Endothelial cell of umbilical vein (primary cell): Measurements from ENCODE around the gene SDCCAG8.

Experiments
- EZH2 ChIP-seq: IDR thresholded peaks from 2 replicates; pipeline ENCODE4 v1.6.1; 2012; ENCODE audit warnings: borderline replicate concordance, low read depth, mild to moderate bottlenecking, moderate library complexity, low read length, inconsistent platforms; ENCODE audit not compliant: severe bottlenecking
- FOS ChIP-seq: IDR thresholded peaks from 2 replicates; pipeline ENCODE4 v1.6.1; 2011; ENCODE audit warnings: mild to moderate bottlenecking, low read length, moderate library complexity, borderline replicate concordance; ENCODE audit not compliant: insufficient read depth
- GATA2 ChIP-seq: IDR thresholded peaks from 2 replicates; pipeline ENCODE4 v1.7.0; 2011; ENCODE audit warnings: low read depth, mild to moderate bottlenecking, moderate library complexity, mixed read lengths, low read length; ENCODE audit not compliant: insufficient read length, insufficient read depth
- JUN ChIP-seq: IDR thresholded peaks from 2 replicates; pipeline ENCODE4 v1.6.1; 2011; ENCODE audit warnings: borderline replicate concordance, low read depth; ENCODE audit not compliant: insufficient read length, insufficient read depth
- MYC ChIP-seq: IDR thresholded peaks from one replicate; pipeline ENCODE4 v1.6.1; 2011; ENCODE audit warnings: mild to moderate bottlenecking, low read depth, low read length
- POLR2A ChIP-seq: IDR thresholded peaks from 2 replicates; pipeline ENCODE4 v1.6.1; 2012; ENCODE audit warnings: low read depth, mild to moderate bottlenecking, control low read depth, low read length
- POLR2AphosphoS5 ChIP-seq: IDR thresholded peaks from 2 replicates; pipeline ENCODE4 v1.6.1; 2012; ENCODE audit warnings: low read depth, mild to moderate bottlenecking, control low read depth, low read length, moderate library complexity; ENCODE audit not compliant: insufficient read depth
- TF ChIP-seq, protein P1 (sequence below), 2 donors: IDR thresholded peaks; 1 replicate in 1 of 2; 2 replicates in 1 of 2; pipeline ENCODE4 v1.5.1; 2011; ENCODE audit warnings: low read length in 2 of 2, mild to moderate bottlenecking in 2 of 2, moderate library complexity in 2 of 2, control low read depth in 1 of 2, inconsistent platforms in 1 of 2, low read depth in 1 of 2; ENCODE audit not compliant: insufficient read depth in 1 of 2; ENCODE audit errors: extremely low read depth in 1 of 2
- TF ChIP-seq, protein P2 (sequence below): IDR thresholded peaks from 2 replicates; pipeline ENCODE4 v1.6.1; 2011; ENCODE audit not compliant: insufficient read depth, insufficient read length

GRCh38 chr1:243440406-243440805, 184.6 kb downstream of the SDCCAG8 start:
- TF ChIP-seq, protein P1, sequence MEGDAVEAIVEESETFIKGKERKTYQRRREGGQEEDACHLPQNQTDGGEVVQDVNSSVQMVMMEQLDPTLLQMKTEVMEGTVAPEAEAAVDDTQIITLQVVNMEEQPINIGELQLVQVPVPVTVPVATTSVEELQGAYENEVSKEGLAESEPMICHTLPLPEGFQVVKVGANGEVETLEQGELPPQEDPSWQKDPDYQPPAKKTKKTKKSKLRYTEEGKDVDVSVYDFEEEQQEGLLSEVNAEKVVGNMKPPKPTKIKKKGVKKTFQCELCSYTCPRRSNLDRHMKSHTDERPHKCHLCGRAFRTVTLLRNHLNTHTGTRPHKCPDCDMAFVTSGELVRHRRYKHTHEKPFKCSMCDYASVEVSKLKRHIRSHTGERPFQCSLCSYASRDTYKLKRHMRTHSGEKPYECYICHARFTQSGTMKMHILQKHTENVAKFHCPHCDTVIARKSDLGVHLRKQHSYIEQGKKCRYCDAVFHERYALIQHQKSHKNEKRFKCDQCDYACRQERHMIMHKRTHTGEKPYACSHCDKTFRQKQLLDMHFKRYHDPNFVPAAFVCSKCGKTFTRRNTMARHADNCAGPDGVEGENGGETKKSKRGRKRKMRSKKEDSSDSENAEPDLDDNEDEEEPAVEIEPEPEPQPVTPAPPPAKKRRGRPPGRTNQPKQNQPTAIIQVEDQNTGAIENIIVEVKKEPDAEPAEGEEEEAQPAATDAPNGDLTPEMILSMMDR (IDR thresholded peaks at IDR 0.05; ENCODE audit: extremely low read depth in 1 of 2, insufficient read depth in 1 of 2, low read depth in 1 of 2, low read length in 2 of 2): no peak
- no peak for TF ChIP-seq MYC
- no peak for TF ChIP-seq POLR2A
- TF ChIP-seq, protein P2, sequence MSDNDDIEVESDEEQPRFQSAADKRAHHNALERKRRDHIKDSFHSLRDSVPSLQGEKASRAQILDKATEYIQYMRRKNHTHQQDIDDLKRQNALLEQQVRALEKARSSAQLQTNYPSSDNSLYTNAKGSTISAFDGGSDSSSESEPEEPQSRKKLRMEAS: no peak
- no peak for TF ChIP-seq POLR2AphosphoS5
- no peak for TF ChIP-seq EZH2
- TF ChIP-seq JUN: no peak
- TF ChIP-seq FOS: no peak
- TF ChIP-seq GATA2: no peak
